Stimulated activated CD8-positive, alpha-beta memory T cell treated with anti-CD3 and anti-CD28 coated beads, Interleukin-12 subunit alpha, Interleukin-12 subunit beta, amount 100 ng/mL, for 24 hours (primary cell): ENCODE measurements around the gene CETP.
"Not testable (repeated sequence)": the region's sequence is repeated elsewhere in the genome, so short reads cannot be mapped to it uniquely, and the experiment has no call there.

Source experiments
- DNase-seq: peaks from one replicate; pipeline ENCODE4 v3.0.0-alpha.2; 2020; ENCODE audit errors: extremely low read depth

The CETP gene

DNA sequence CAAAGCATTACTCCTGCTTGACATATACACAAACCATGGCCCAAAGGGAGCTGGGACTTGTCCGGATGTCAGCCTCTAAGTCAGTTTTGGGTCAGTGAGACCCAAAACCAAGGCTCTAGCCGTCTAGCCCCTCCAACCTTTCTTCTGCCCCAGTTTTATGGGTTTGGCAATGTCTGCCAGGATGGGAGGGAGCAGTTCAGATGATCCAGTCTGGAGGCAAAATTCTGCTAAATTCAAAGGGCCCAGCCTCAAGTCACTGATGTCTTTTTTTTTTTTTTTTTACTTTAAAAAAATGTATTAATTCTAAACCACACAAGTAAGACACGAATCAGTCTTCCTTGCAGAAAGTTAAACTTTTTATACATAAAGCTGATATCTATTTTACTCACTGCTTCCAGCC lies 36.2 kb downstream of the CETP start:
- DNase-seq = no peak

DNA sequence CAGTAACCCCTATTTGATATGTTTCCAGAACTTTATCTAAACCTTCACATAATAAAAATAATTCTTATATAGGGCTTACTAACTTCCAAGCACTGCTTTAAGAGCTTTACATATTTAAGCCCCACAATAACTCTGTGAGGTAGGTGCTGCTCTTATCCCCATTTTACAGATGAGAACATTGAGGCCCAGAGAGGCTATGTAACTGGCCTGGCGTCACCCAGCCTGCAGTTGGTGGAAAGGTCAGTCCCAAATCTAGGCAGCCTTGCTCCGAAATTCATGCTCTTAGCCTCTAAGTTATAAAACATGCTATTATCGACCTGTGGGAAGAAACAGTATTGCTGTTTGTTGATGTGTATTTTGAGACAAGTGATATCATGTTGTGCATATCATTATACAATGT lies 36.6 kb downstream of the CETP start:
- DNase-seq = no peak

DNA sequence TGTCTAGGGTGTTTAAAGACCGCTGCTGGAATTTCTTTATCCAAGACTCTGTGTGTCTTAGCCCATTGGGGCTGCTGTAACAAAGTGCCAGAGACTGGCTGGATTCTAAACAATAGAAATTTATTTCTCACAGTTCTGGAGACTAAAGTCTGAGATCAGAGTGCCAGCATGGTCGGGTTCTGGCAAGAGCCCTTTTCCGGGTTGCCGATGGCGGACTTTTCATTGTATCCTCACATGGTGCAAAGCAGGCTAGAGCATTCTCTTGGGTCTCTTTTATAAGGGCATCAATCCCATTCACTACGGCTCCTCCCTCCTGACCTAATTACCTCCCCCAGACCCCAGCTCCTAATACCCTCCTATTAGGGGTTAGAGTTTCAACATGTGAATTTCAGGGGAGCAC lies 37.1 kb downstream of the CETP start:
- DNase-seq = no peak

DNA sequence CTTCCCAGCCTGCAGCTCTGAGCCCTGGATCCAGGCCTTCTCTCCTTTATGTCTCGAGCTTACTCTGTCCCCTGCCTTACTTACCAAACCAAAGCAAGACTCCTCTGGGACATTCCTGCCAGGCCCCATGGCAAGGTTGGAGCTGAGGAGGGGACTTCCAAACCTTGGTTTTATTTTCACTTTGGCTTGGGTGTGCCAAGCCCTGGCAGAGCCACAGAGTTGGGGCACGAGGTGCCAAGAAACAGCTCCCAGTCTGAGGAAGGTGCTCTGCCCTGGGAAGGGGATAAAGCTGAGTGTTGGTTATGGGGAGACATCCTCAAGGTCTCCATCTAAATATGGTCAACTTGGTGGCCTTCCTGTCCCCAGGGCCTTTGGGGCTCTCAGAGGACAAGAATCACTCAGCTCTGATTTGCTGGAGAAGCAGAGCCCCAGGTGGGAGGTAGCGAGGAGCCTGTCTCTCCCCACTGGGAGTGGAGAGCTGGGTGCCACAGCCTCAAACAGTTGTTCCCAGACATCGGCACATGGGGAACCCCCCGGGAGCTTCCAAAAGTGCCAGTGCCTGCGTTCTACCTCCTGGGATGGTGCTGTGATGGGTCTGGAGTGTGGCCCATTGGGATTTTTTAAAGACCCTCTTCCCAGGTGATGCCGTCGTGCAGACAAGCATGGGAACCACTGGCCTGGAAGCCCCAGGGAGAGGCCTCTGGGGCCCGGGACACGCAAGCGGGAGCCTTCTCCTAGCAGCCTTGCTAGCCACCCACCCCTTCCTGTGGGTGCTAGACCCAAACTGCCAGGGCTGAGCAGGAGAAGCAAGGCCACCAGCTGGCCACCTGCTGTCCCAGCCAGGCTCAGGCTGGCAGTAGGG lies 37.9 kb downstream of the CETP start:
- DNase-seq = no peak

DNA sequence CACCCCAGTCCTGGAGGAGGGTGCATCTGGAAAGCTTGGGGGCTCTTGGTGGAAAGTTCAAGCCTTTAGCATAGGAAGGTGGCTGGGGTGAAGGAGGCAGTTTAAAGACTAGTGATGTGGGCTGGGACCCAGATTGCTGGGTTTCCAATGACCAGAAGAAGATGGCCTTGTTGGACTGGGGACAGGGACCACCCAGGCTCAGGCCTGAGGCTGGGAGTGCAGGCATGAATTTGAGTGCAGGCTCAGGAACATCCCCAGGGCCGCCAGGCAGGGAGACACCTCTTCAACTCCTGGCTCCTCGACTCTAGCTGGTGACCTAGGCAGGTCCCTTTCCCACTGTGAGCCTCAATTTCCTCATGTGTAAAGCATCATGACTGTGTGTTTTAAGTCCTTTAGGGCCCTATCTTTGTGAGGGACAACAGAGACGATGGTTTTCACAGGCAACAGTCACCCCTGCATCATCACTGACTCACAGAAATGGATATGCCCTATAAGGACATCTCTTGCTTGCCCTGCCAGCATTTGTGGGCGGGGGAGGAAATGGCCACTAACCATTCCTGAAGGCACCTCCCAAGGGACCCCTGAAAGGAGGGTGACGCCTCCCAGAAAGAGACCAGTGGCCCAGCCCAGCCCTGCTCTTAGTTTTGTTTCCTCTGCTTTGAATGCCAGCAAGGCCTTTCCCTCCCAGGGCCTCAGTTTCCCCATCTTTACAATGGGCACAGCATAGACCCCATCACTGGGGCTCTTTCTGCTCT lies 38.7 kb downstream of the CETP start:
- no peak for DNase-seq

DNA sequence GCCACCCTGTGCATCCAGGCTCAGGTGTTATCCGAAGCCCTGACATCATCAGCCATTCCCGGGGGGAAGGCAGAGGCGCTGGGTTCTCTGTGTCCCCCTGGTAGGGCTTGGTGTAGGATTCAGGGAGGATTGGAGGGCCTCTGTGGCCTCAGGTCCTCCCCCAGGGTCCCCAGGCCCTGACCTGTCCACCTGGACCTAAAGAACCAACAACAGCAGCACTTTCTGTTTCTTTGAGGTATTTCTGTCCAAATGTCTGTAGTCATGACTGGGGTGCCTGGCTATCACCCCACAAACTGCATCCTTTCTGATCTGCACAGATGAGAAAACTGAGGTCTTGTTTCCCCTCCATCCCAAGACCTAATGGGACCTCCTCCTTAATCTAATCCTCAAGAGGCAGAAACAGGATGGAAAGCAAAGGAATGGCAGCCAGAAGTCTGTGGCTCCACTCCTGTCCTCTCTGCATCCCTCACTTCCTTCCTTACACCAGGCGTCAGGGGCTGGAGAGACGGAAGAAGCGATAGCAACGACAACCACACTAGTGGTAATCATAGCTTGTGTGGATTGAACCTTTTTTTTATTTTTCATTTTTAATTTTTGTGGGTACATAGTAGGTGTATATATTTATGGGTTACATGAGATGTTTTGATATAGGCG lies 39.4 kb downstream of the CETP start:
- no peak for DNase-seq

DNA sequence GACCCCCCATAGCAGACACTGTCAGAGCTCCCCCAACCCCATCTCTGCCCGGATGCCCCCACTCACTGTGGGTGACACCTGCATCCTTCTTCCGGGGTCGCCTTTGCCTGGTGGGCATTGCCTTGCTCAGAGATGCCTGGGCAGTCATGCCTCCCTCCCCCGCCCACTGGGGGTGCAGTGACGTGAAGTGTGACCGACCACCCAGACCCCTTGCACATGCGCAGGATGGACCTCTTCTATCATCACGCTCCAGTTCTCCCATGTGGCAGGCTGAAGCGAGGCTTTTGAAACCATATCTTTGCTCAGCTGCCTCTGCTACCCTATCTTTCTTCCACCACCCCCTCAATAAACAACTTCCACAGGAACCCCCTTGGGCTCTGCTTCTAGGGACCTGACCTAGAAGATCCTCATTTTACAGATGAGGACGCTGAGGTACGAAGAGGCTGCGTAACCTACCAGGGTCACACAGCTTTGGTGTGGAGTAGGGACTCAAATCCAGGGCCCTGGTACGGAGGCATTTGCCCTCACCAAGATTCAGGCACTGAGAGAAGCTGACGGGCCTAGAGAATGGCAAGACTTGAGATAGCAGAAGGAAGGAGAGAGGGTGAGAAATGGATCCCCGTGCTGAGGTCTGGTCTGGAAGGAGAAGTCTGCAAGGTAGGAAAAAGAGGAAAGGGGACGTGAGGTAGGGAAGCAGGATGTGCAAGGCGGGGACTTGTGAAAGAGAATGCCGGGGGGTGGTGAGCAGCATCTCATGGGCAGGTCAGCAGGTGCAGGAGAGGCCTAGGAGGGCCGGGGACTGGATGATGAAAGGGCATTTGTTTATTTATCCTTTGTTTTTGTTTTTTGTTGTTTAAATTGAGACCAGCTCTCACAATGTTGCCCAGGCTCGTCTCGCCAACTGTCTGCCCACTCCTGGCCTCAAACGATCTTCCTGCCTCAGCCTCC lies 42.0 kb downstream of the CETP start:
- no peak for DNase-seq

DNA sequence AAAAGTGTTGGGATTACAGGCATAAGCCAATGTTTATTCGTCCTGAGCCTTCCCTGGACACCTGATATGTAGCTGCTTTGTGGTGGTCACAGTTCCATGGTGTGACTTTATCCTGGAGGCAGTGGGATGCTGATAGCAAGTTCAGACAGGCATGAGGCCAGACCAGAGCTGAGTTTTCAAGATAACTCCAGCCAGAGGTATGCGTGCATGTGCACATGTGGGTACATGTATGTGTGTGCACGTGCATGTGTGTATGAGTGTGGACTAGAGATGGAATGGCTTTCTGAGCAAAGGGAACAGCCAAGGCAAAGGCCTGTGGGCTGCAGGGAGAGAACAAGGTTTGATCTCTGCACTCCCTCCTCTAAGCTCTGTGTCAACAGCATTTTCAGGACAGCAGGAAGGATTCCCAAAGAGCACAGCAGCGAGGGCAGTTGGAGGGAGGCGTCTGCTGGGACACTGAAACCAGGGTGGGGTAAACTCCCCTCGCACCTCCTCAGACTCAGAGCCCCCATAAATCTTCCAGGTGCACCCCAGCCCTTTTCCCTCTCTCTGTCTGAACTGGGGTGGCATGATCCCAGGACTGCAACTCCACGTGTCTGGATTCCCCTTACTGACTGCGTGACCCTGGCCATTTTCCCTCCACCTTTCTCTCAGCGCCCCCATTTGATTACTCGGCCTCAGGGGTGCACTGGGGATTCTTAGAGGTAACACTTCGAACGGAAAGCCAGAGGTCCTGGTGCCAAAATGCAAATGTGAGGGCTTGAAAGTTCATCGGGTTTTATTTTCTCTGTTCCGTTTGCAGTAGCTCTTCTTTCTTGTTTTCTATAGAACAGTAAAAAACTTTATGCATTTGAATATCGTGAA lies 42.9 kb downstream of the CETP start:
- no peak for DNase-seq

DNA sequence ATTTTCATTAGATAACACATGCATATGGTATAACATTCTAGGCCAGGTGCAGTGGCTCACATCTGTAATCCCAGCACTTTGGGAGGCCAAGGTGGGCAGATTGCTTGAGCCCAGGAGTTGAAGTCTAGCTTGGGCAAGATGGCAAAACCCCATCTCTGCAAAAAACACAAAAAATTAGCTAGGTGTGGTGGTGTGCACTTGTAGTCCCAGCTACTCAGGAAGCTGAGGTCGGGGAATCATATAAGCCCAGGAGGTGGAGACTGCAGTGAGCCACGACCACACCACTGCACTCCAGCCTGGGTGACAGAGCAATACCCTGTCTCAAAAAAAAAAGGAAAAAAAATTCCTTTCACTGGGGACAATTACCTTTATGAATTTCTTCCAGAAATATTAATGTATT lies 43.8 kb downstream of the CETP start:
- not testable (repeated sequence) for DNase-seq

DNA sequence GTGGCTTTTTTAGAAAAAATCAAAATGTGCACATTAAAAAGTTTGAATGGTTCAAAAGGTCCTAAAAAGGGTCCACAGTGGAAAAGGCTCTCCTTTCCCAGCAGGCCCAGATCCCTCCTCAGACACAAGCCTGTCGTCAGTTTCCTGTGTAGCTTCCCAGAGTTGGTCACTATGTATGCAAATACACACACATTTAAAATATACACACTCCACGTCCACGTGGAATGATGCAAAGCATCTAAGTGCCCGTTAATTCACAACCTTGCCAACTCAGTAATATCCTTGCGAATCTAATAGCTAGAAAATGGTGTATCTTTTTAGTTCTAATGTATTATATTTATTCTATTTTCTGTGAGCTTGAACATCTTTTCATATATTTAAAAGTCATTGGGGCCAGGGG lies 45.3 kb downstream of the CETP start:
- no peak for DNase-seq

DNA sequence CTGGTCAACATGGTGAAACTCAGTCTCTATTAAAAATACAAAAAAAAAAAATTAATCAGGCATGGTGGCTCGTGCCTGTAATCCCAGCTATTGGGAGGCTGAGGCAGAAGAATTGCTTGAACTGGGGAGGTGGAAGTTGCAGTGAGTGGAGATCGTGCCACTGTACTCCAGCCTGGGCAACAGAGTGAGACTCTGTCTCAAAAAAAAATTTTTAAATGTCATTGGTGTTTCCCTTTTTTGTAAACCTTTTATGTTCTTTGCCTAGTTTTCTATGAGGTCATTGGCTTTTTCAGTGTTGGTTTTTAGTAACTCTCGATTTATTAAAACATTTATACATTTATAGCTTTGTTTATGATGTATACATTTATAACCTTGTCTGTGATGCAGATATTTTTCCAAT lies 45.8 kb downstream of the CETP start:
- DNase-seq = no peak

DNA sequence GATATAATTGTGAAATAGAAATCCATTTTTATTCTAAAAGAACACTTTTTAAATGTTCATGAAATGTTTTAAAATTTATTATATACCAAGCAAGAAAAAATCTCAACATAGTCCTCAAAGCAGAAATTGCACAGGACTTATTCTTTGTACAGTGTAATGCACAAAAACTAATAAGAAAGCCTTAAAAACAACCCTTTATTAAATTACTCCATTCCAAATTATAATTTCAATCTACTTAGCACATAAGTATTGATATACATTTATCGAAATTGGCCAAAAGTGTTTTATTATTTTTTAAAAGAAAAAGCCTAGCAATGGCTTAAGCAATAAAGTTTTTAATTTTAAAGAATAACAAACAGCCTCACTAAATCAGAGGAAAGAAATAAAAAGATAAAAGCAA lies 46.7 kb downstream of the CETP start:
- DNase-seq = no peak

DNA sequence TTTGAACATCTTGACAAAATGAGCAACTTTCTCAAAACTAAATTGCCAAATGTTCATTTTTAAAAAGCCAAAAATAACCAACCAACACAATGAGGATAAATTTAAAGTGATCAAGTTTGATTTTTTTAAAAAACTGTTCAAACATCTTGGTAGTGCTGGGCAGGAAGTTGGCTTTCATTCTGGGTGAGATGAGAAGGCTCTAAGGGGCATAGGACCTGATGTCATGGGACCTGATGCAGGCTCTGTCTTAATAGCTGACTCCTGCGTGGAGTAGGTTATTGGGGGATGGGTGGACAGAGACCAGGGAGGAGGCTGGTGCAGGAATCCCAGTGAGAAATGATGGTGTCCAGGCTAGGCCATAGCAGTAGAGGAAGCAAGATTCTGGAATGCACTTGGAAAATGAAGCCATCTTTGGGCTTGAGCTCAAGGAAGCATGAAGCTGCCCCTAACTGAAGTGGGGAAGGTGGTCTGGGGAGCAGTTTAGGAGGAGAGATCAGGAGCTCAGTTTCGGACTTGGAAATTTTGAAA lies 48.0 kb downstream of the CETP start:
- no peak for DNase-seq

DNA sequence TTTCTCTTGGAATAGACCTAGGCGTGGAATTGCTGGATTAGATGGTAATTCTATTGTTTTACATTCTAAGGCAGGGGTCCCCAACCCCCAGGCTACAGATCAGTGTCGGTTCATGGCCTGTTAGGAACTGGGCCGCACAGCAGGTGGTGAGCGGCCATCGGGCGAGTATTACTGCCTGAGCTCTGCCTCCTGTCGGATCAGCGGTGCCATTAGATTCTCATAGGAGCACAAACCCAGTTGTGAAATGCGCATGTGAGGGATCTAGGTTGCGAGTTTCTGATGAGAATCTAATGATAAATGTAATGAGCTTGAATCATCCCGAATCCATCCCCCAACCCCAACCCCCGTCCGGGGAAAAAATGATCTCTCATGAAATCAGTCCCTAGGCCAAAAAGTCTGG lies 50.6 kb downstream of the CETP start:
- no peak for DNase-seq

DNA sequence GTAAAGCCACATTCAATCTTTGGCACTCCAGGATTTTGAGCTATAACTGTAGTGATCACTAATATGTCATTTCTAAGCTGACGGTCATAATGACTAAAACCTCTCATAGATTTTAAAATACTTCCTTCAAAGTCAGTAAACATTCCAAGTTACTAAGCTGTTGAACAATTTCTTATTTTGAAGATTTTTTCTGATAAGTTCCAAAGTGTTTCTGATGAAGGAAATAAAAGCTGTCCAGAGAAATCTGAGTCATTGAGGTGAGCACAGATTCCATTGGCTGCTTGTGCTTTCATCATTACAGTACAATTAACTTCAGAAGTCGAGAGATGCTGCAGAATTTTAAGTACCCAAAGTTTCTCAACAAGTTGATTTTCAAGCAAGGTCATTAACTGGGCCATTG lies 51.5 kb downstream of the CETP start:
- DNase-seq = no peak

DNA sequence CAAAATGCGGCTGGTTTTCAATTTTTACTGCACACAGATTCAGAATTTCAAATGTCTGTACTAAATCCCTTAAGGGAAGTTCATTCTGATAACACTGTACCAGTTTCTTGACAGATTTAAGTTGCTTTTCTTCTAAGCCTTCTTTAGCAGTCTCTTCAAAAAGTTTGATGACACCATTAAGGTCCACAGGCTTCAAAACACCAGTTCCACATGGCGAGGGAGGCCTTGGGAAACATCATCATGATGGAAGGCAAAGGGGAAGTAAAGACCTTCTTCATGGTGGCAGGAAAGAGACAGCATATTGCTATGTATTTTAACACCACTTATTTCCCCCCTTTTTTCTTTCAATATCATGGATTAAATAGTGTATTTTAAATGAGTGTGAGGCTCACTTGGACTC lies 52.2 kb downstream of the CETP start:
- DNase-seq = no peak

DNA sequence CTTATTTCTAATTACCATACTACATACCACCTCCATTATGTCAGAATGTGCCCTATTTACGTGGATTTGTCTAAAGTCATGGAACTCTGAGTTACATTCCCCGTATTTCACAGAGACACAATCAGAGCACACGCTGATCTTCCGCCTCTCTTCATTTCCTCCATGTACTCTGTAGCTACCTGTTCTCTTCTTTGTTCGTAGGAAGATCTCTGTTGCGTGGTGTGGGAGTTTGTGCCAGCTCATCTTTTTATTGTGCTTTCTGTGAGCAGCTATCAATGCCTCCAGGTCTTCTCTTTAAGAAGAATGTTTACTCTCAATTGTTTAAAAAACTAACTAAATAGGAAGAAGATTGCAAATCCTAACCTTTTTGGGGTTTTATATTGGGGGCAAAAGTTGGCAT lies 54.6 kb downstream of the CETP start:
- no peak for DNase-seq

DNA sequence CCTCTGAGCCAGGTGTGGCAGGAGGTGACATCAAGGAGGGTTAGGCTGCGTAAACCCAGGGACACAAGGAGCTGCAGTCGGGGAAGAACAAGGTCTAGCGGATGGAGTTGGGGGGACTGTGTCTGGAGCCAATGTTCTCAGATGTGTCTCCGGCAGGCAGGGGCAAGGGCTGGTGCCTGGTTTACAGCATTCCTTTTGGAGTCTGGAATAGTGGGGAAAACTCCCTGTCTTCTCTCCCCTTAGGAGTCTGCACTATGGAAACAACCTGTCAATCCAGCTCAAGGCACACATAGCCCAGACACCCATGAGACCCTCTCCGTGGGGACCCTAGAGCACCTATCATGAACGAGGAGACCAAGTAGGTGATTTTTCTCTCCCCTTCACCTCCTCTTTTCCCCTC lies 55.1 kb downstream of the CETP start:
- no peak for DNase-seq

DNA sequence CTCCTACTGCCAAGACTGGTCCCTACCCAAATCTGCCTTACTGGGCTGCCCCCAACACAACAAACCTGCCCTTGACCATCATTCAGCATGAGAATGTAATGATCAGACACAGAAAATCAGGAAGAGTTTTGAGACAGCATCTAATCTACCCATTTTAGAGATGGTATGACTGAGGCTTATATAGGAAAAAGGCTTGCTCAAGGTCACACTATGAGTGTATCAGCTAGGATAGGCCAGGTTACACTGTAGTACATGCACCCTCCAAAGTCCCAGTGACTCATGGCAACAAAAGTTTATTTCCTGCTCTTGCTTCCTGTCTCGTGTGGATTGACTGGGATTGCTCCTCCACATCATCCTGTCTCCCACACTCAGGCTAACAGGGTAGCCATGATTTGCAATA lies 55.5 kb downstream of the CETP start:
- no peak for DNase-seq

DNA sequence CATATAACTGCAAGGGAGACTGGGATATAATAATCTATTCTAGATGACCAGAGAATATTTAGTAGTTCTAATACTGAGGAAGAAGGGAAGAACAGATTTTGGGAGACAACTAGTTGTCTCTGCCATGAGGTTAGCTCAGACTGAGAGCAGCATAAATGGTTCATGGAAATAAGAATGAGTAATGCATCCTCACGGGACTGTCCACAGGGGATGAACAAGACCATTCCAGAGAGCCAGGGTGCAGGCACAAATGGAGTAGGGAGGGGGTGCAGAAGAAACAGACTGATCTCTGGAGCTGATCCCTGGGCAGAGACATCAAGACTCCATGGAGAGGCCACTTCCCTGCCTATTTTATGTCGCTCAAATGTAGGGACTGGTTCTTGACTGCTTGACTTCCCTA lies 58.0 kb downstream of the CETP start:
- DNase-seq = no peak

DNA sequence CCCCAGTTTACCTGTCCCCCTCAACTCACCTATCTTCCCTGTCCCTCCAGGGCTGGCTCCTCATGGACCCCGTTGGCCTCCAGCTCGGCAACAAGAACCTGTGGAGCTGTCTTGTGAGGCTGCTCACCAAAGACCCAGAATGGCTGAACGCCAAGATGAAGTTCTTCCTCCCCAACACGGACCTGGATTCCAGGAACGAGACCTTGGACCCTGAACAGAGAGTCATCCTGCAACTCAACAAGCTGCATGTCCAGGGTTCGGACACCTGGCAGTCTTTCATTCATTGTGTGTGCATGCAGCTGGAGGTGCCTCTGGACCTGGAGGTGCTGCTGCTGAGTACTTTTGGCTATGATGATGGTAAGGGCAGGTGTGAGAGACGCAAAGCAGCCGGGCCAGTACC lies 58.9 kb downstream of the CETP start:
- DNase-seq = no peak
